Gastrocnemius medialis (tissue), 4 donors: ENCODE measurements around the gene LYPD1. TPM values are rescaled to one million over a fixed set of nuclear protein-coding genes. Genes with fewer than 3 reads are reported as not detected.

Experiments
- ATAC-seq, 2 donors: fragments of 150-250 bp; one replicate each; pipeline ENCODE4 v1.9.1; 2016
- DNase-seq, 2 donors: peaks; one replicate each; pipeline ENCODE4 v3.0.0-alpha.2; 2019
- H3K27ac ChIP-seq, 4 donors: fragments of 200-600 bp; sonication (generic); 1 replicate in 1 of 4; 2 replicates in 3 of 4; pipeline ENCODE4 v1.5.1; 2016 to 2018; ENCODE audit warnings: mild to moderate bottlenecking in 2 of 4, moderate library complexity in 1 of 4
- H3K27me3 ChIP-seq, 3 donors: fragments of 200-600 bp; sonication (generic) in 2 of 3; 1 replicate in 1 of 3; 2 replicates in 2 of 3; pipeline versions ENCODE4 v1.5.1 to v1.6.0; 2016 to 2019; ENCODE audit warnings: mild to moderate bottlenecking in 1 of 3, moderate library complexity in 1 of 3
- H3K36me3 ChIP-seq, 2 donors: fragments of 200-600 bp; sonication (generic) in 1 of 2; one replicate each; pipeline ENCODE4 v1.5.1; 2017 to 2018
- H3K4me1 ChIP-seq, 2 donors: fragments of 200-600 bp; sonication (generic) in 1 of 2; one replicate each; pipeline ENCODE4 v1.5.1; 2016 to 2017; ENCODE audit warnings: mild to moderate bottlenecking in 2 of 2
- H3K4me3 ChIP-seq, 4 donors: fragments of 200-600 bp; sonication (generic) in 3 of 4; 1 replicate in 1 of 4; 2 replicates in 3 of 4; pipeline ENCODE4 v1.5.1; 2016 to 2019; ENCODE audit warnings: mild to moderate bottlenecking in 2 of 4
- H3K9me3 ChIP-seq, 3 donors: fragments of 200-600 bp; sonication (generic) in 2 of 3; 1 replicate in 1 of 3; 2 replicates in 2 of 3; pipeline ENCODE4 v1.5.1; 2016 to 2019
- POLR2A ChIP-seq, 2 donors: fragments of 450-650 bp; IDR thresholded peaks; one replicate each; pipeline ENCODE4 v1.6.1; 2017; ENCODE audit warnings: antibody characterized with exemption in 2 of 2, mild to moderate bottlenecking in 2 of 2, moderate library complexity in 2 of 2
- in situ Hi-C, 4 donors: fragments of 200-750 bp; cut with MboI; loops; one replicate each; pipeline versions ENCODE4 v1.15.0 to v1.8.0; 2017; ENCODE audit warnings: low sequenced_read_pairs in 4 of 4
- intact Hi-C: fragments of 100-400 bp; cut with DNase I; formaldehyde crosslinking; loops from one replicate; pipeline ENCODE4 v1.15.1; 2023; ENCODE audit warnings: low total_unique reads
- total RNA-seq, 4 donors: library from RNA; depleted of rRNA; stranded (reverse); fragments of >200 nt; gene quantifications; one replicate each; pipeline versions ENCODE4 v1.1.0 to v1.2.3, GENCODE V29; 2016
- TF ChIP-seq, protein P1 (sequence below), 5 experiments: fragments of 450-650 bp in 3 of 5; fragments of 200-600 bp in 2 of 5; sonication (generic) in 2 of 5; IDR thresholded peaks in 4 of 5; conservative IDR thresholded peaks in 1 of 5; 1 replicate in 4 of 5; 2 replicates in 1 of 5; pipeline ENCODE4 v1.5.1; 2016 to 2019; ENCODE audit warnings: antibody characterized with exemption in 5 of 5, mild to moderate bottlenecking in 3 of 5, moderate library complexity in 3 of 5

LYPD1 gene
- total RNA-seq, 4 donors from 2014 or later = 0.24 to 0.34 TPM; not detected in 2

DNA sequence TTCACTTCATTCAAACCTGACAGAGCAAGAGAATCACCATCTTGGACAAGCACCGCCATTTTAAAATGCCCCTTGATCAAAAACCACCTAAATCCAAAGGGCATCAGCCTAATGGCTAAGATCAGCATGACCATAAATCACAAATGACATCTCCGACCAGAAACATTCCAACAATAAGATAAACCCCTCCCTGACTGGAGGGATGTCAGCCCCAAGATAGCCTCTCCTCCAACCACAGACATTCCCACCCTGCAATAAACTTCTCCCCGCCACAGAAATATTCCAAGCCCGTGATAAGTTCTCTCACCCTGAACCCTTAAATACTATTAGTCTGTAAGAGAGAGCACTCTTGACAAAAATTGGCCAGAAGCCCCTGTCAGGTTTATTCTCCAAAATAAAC, 21.6 kb upstream of the LYPD1 start:
- intact Hi-C loops (no loop called here), in situ Hi-C loops (no loop called here)
- Histone ChIP-seq H3K4me1 (no peaks in the 10 kb centered on the region), H3K4me3 (no peak overlapping the region), H3K36me3 (no peaks in the 10 kb centered on the region), H3K27me3 (no peaks in the 10 kb centered on the region), H3K27ac (no peak overlapping the region), H3K9me3 (no peaks in the 10 kb centered on the region)
- TF ChIP-seq, protein P1, sequence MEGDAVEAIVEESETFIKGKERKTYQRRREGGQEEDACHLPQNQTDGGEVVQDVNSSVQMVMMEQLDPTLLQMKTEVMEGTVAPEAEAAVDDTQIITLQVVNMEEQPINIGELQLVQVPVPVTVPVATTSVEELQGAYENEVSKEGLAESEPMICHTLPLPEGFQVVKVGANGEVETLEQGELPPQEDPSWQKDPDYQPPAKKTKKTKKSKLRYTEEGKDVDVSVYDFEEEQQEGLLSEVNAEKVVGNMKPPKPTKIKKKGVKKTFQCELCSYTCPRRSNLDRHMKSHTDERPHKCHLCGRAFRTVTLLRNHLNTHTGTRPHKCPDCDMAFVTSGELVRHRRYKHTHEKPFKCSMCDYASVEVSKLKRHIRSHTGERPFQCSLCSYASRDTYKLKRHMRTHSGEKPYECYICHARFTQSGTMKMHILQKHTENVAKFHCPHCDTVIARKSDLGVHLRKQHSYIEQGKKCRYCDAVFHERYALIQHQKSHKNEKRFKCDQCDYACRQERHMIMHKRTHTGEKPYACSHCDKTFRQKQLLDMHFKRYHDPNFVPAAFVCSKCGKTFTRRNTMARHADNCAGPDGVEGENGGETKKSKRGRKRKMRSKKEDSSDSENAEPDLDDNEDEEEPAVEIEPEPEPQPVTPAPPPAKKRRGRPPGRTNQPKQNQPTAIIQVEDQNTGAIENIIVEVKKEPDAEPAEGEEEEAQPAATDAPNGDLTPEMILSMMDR (IDR thresholded peaks at IDR 0.05 in 4 of 5, conservative IDR thresholded peaks at IDR 0.05 in 1 of 5) = no peak
- TF ChIP-seq POLR2A (IDR thresholded peaks at IDR 0.05) = no peak
- DNase-seq (no peak), ATAC-seq (no peak)

DNA sequence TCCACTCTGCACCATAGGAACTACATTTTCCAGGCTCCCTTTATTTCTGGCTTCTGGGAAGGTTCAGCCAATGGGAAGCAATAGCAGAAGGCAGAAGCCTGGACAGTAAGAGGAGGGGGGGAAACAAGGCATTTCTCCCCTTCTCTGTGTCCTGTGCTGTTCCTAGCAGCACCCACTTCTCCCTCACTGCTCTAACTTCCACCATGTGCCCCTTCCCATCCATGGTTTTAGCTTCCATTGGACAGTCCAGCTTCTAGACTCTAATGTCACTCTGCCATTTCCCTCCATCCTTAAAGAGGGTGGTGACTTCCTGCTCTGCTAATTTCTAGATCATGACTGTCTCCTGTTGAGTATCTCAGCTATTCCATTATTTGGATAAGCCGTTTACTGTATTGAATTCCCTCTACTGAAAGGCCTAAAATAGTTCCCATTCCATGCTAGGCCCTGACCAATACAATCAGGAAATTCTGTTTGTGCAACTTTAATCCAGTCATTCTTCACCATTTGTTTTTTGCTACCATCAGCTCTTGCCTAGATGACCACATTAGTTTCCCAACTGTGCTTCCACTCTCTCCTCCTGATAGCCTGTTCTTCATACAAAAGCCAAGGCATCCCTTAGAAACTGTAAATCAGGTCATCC, 20.8 kb upstream of the LYPD1 start:
- intact Hi-C loops (no loop called here), in situ Hi-C loops (no loop called here)
- DNase-seq = no peak
- no peaks in the 10 kb centered on the region for H3K36me3 ChIP-seq
- H3K4me1 ChIP-seq = no peaks in the 10 kb centered on the region
- TF ChIP-seq, protein P1 (IDR thresholded peaks at IDR 0.05 in 4 of 5, conservative IDR thresholded peaks at IDR 0.05 in 1 of 5) = no peak
- no peak for TF ChIP-seq POLR2A (IDR thresholded peaks at IDR 0.05)
- no peaks in the 10 kb centered on the region for H3K27me3 ChIP-seq
- H3K4me3 ChIP-seq = no peak overlapping the region
- no peaks in the 10 kb centered on the region for H3K9me3 ChIP-seq
- H3K27ac ChIP-seq = no peak overlapping the region
- no peak for ATAC-seq

DNA sequence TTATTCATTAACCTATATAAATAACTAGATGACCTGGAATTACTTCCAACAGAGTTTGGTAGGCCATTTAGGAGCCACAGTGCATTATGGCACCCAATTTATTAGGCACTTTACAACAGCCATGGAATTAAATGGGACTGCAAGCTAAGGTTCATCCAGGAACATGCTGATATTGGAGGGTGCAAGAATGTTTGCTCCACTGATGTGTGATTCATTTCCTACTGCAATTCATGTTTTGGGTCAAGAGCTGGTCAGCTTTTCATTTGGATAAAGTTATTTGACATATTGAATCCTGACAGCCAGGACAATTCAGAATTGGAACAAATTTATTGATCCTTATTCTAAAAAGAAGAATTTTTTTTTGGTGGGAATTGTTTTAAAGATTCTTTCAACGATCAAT, 11.8 kb upstream of the LYPD1 start:
- DNase-seq (no peak), ATAC-seq (no peak)
- Histone ChIP-seq H3K27ac (no peak overlapping the region), H3K36me3 (no peaks in the 10 kb centered on the region), H3K4me1 (no peaks in the 10 kb centered on the region), H3K4me3 (no peak overlapping the region), H3K27me3 (peaks cover 0 to 5% (median 0%) of the 10 kb centered on the region in 3 donors), H3K9me3 (no peaks in the 10 kb centered on the region)
- in situ Hi-C loops = no loop called here
- no peak for TF ChIP-seq POLR2A (IDR thresholded peaks at IDR 0.05)
- TF ChIP-seq, protein P1 (IDR thresholded peaks at IDR 0.05 in 4 of 5, conservative IDR thresholded peaks at IDR 0.05 in 1 of 5) = no peak
- intact Hi-C loops = no loop called here

DNA sequence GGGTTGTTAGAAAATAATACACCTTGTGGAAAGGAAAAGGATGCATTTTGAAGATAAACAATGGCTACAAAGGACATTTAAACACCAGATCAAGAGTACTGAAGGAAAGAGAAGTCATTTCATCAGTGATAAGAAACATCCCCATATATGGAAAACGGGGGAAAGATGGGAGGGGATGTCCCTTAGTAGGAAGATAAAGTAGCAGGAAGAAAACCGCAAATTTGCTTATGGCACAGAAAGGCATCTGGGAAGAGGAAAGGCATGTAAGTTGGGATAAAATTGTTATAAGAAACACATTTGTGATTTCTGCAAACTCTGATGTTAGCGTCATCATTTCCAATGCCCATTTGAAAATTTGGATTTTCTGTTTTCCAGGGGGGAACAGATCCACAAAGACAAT, 10.5 kb upstream of the LYPD1 start:
- ATAC-seq (no peak), DNase-seq (no peak)
- Histone ChIP-seq H3K4me1 (no peaks in the 10 kb centered on the region), H3K4me3 (no peak overlapping the region), H3K27ac (no peak overlapping the region), H3K27me3 (peaks cover 0 to 5% (median 0%) of the 10 kb centered on the region in 3 donors), H3K36me3 (no peaks in the 10 kb centered on the region), H3K9me3 (no peaks in the 10 kb centered on the region)
- intact Hi-C loops = no loop called here
- no peak for TF ChIP-seq POLR2A (IDR thresholded peaks at IDR 0.05)
- TF ChIP-seq, protein P1 (IDR thresholded peaks at IDR 0.05 in 4 of 5, conservative IDR thresholded peaks at IDR 0.05 in 1 of 5) = no peak
- in situ Hi-C loops = no loop called here

DNA sequence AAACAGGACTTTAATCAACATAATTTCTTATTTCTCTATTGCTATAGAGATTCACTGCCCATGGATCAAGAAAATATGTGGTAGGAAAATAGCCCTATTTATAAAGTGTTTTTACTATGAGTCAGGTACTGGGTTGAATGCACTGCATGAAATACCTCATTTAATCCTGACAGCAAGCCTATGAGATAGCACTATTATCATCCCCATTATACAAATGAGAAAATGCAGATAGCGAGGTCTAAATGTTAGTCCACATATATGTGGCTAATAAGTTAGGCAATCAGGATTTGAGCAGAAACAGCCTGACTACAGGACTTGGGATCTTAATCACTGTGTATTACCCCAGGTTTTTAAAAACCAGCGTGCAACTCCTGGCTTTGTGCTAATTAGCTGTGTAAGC, 8.5 kb upstream of the LYPD1 start:
- no peak for DNase-seq
- Histone ChIP-seq H3K27ac (no peak overlapping the region), H3K9me3 (no peaks in the 10 kb centered on the region), H3K36me3 (no peaks in the 10 kb centered on the region), H3K27me3 (peaks cover 0 to 5% (median 0%) of the 10 kb centered on the region in 3 donors), H3K4me1 (no peaks in the 10 kb centered on the region), H3K4me3 (no peak overlapping the region)
- intact Hi-C loops (no loop called here), in situ Hi-C loops (no loop called here)
- no peak for ATAC-seq
- TF ChIP-seq POLR2A (IDR thresholded peaks at IDR 0.05) = no peak
- TF ChIP-seq, protein P1 (IDR thresholded peaks at IDR 0.05 in 4 of 5, conservative IDR thresholded peaks at IDR 0.05 in 1 of 5) = no peak
